ENCODE data around the gene PRRT2.

GRCh38 chr16:29858149-29858849 is 46.3 kb downstream of the PRRT2 start:
- TF ChIP-seq, protein P1, sequence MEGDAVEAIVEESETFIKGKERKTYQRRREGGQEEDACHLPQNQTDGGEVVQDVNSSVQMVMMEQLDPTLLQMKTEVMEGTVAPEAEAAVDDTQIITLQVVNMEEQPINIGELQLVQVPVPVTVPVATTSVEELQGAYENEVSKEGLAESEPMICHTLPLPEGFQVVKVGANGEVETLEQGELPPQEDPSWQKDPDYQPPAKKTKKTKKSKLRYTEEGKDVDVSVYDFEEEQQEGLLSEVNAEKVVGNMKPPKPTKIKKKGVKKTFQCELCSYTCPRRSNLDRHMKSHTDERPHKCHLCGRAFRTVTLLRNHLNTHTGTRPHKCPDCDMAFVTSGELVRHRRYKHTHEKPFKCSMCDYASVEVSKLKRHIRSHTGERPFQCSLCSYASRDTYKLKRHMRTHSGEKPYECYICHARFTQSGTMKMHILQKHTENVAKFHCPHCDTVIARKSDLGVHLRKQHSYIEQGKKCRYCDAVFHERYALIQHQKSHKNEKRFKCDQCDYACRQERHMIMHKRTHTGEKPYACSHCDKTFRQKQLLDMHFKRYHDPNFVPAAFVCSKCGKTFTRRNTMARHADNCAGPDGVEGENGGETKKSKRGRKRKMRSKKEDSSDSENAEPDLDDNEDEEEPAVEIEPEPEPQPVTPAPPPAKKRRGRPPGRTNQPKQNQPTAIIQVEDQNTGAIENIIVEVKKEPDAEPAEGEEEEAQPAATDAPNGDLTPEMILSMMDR (IDR thresholded peaks at IDR 0.05): no peak
- TF ChIP-seq POLR2AphosphoS5 (IDR thresholded peaks at IDR 0.05): no peak
- no peak for TF ChIP-seq POLR2A (IDR thresholded peaks at IDR 0.05)
- no peak for TF ChIP-seq EP300 (IDR thresholded peaks at IDR 0.05)

All from upper lobe of left lung (tissue), 4 donors.